ENCODE measurements around the gene GALC. TPM values are rescaled to one million over a fixed set of nuclear protein-coding genes. Genes with fewer than 3 reads are reported as not detected.

GALC gene
- total RNA-seq, 1 experiment from 2014 or later = 10.7 TPM

GRCh38 chr14:87992718-87993628, at the start of gene GALC (continued):
- TF ChIP-seq, protein P1, sequence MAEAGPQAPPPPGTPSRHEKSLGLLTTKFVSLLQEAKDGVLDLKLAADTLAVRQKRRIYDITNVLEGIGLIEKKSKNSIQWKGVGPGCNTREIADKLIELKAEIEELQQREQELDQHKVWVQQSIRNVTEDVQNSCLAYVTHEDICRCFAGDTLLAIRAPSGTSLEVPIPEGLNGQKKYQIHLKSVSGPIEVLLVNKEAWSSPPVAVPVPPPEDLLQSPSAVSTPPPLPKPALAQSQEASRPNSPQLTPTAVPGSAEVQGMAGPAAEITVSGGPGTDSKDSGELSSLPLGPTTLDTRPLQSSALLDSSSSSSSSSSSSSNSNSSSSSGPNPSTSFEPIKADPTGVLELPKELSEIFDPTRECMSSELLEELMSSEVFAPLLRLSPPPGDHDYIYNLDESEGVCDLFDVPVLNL (CRISPR knock-in tag; IDR thresholded peaks at IDR 0.05; ENCODE audit: borderline replicate concordance, low read depth) = no peak
- TF ChIP-seq, protein P2, sequence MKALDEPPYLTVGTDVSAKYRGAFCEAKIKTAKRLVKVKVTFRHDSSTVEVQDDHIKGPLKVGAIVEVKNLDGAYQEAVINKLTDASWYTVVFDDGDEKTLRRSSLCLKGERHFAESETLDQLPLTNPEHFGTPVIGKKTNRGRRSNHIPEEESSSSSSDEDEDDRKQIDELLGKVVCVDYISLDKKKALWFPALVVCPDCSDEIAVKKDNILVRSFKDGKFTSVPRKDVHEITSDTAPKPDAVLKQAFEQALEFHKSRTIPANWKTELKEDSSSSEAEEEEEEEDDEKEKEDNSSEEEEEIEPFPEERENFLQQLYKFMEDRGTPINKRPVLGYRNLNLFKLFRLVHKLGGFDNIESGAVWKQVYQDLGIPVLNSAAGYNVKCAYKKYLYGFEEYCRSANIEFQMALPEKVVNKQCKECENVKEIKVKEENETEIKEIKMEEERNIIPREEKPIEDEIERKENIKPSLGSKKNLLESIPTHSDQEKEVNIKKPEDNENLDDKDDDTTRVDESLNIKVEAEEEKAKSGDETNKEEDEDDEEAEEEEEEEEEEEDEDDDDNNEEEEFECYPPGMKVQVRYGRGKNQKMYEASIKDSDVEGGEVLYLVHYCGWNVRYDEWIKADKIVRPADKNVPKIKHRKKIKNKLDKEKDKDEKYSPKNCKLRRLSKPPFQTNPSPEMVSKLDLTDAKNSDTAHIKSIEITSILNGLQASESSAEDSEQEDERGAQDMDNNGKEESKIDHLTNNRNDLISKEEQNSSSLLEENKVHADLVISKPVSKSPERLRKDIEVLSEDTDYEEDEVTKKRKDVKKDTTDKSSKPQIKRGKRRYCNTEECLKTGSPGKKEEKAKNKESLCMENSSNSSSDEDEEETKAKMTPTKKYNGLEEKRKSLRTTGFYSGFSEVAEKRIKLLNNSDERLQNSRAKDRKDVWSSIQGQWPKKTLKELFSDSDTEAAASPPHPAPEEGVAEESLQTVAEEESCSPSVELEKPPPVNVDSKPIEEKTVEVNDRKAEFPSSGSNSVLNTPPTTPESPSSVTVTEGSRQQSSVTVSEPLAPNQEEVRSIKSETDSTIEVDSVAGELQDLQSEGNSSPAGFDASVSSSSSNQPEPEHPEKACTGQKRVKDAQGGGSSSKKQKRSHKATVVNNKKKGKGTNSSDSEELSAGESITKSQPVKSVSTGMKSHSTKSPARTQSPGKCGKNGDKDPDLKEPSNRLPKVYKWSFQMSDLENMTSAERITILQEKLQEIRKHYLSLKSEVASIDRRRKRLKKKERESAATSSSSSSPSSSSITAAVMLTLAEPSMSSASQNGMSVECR (CRISPR knock-in tag; IDR thresholded peaks at IDR 0.05; ENCODE audit: borderline replicate concordance) = peak; percentile 60; the same call in 1 of the 2 replicates
- TF ChIP-seq TP53 (CRISPR knock-in tag; IDR thresholded peaks at IDR 0.05) (peak; percentile 68; the same call in 1 of the 2 replicates), SMAD3 (CRISPR knock-in tag; IDR thresholded peaks at IDR 0.05; ENCODE audit: borderline replicate concordance) (0 out of 2 replicates have a peak, but pooled peaks have one; percentile 75), HMGA2 (CRISPR knock-in tag; IDR thresholded peaks at IDR 0.05) (no peak), ZNF263 (CRISPR knock-in tag; IDR thresholded peaks at IDR 0.05; ENCODE audit: low read depth) (no peak), ZNF396 (CRISPR knock-in tag; IDR thresholded peaks at IDR 0.05; ENCODE audit: borderline replicate concordance) (no peak), ATF2 (CRISPR knock-in tag; IDR thresholded peaks at IDR 0.05; ENCODE audit: borderline replicate concordance, low read depth) (no peak), NR1H2 (CRISPR knock-in tag; IDR thresholded peaks at IDR 0.05) (no peak), ATF3 (CRISPR knock-in tag; conservative IDR thresholded peaks at IDR 0.05) (no peak)
- TF ChIP-seq, protein P3, sequence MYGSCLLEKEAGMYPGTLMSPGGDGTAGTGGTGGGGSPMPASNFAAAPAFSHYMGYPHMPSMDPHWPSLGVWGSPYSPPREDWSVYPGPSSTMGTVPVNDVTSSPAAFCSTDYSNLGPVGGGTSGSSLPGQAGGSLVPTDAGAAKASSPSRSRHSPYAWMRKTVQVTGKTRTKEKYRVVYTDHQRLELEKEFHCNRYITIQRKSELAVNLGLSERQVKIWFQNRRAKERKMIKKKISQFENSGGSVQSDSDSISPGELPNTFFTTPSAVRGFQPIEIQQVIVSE (CRISPR knock-in tag; IDR thresholded peaks at IDR 0.05; ENCODE audit: borderline replicate concordance) = no peak
- TF ChIP-seq, protein P4, sequence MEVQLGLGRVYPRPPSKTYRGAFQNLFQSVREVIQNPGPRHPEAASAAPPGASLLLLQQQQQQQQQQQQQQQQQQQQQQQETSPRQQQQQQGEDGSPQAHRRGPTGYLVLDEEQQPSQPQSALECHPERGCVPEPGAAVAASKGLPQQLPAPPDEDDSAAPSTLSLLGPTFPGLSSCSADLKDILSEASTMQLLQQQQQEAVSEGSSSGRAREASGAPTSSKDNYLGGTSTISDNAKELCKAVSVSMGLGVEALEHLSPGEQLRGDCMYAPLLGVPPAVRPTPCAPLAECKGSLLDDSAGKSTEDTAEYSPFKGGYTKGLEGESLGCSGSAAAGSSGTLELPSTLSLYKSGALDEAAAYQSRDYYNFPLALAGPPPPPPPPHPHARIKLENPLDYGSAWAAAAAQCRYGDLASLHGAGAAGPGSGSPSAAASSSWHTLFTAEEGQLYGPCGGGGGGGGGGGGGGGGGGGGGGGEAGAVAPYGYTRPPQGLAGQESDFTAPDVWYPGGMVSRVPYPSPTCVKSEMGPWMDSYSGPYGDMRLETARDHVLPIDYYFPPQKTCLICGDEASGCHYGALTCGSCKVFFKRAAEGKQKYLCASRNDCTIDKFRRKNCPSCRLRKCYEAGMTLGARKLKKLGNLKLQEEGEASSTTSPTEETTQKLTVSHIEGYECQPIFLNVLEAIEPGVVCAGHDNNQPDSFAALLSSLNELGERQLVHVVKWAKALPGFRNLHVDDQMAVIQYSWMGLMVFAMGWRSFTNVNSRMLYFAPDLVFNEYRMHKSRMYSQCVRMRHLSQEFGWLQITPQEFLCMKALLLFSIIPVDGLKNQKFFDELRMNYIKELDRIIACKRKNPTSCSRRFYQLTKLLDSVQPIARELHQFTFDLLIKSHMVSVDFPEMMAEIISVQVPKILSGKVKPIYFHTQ (CRISPR knock-in tag; IDR thresholded peaks at IDR 0.05) = no peak; the same call in 1 of the 2 replicates

DNA sequence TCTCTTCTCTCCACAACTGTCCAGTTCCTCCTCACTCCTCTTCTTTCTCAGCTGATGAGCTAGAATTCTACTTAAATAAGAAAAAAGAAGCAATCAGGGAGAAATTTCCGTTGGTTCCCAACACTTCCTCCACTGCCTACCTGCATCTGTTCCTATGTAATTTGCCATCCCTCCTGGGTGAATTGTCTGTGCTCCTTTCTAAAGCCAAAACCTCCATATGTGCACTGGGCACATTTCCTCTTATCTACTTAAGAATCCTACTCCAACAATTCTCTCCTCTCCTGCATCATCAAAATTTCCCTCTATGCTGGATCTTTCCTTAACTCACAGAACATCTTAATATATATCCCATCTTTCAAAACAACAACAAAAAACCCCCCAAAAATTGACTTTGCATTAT, 47.2 kb upstream of the GALC start:
- Mint-ChIP-seq H3K4me3 (no peak overlapping the region), H3K9me3 (no peaks in the 10 kb centered on the region), H3K36me3 (no peaks in the 10 kb centered on the region), H3K4me1 (peaks cover 19% of the 10 kb centered on the region), H3K27me3 (ENCODE audit: low read depth) (no peaks in the 10 kb centered on the region), H3K27ac (no peak overlapping the region)
- TF ChIP-seq ZNF396 (CRISPR knock-in tag; IDR thresholded peaks at IDR 0.05; ENCODE audit: borderline replicate concordance) (no peak), ZBTB21 (CRISPR knock-in tag; IDR thresholded peaks at IDR 0.05; ENCODE audit: borderline replicate concordance) (no peak), FOXP4 (CRISPR knock-in tag; IDR thresholded peaks at IDR 0.05) (no peak)
- TF ChIP-seq, protein P5, sequence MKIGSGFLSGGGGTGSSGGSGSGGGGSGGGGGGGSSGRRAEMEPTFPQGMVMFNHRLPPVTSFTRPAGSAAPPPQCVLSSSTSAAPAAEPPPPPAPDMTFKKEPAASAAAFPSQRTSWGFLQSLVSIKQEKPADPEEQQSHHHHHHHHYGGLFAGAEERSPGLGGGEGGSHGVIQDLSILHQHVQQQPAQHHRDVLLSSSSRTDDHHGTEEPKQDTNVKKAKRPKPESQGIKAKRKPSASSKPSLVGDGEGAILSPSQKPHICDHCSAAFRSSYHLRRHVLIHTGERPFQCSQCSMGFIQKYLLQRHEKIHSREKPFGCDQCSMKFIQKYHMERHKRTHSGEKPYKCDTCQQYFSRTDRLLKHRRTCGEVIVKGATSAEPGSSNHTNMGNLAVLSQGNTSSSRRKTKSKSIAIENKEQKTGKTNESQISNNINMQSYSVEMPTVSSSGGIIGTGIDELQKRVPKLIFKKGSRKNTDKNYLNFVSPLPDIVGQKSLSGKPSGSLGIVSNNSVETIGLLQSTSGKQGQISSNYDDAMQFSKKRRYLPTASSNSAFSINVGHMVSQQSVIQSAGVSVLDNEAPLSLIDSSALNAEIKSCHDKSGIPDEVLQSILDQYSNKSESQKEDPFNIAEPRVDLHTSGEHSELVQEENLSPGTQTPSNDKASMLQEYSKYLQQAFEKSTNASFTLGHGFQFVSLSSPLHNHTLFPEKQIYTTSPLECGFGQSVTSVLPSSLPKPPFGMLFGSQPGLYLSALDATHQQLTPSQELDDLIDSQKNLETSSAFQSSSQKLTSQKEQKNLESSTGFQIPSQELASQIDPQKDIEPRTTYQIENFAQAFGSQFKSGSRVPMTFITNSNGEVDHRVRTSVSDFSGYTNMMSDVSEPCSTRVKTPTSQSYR (CRISPR knock-in tag; IDR thresholded peaks at IDR 0.05) = no peak
- no peak for ATAC-seq
- POLR2A ChIA-PET = no interaction called here
- CTCF ChIA-PET = no interaction called here
- DNase-seq (ENCODE audit: low spot score) = no peak

Data from WTC11 (cell line).